GM12865 (cell line): ENCODE data around the gene FUT7.

ENCODE experiments used
- DNase-seq: peaks from one replicate; pipeline ENCODE4 v3.0.0; 2010; ENCODE audit warnings: low read depth
- H3K4me3 ChIP-seq: 2 replicates; pipeline ENCODE4 v1.5.1; 2011; ENCODE audit warnings: mild to moderate bottlenecking, low read depth, low read length, control low read depth
- CTCF ChIP-seq: IDR thresholded peaks from 2 replicates; pipeline ENCODE4 v1.5.1; 2011; ENCODE audit warnings: low read length, control low read depth, low read depth, inconsistent platforms; ENCODE audit not compliant: insufficient read depth; ENCODE audit errors: missing control alignments

FUT7 gene

GRCh38 chr9:137031904-137032640, at the start of gene FUT7:
Gene FUT7, minus strand, starts transcription at chr9:137032088. Its CDS starts 97 bp downstream, at chr9:137031991.
- peak within 1 kb of the TSS; percentile 6 for H3K4me3 ChIP-seq
- peak; percentile 47 for DNase-seq
- TF ChIP-seq CTCF = no peak

- DNase-seq = no peak
- no peak for TF ChIP-seq CTCF
- no peak overlapping the region for H3K4me3 ChIP-seq
Measured at GRCh38 chr9:137080260-137081122, 48.6 kb upstream of the FUT7 start.

GRCh38 chr9:137079401-137079787, 47.5 kb upstream of the FUT7 start:
- DNase-seq = no peak
- no peak for TF ChIP-seq CTCF

GRCh38 chr9:137078701-137079400, 47.0 kb upstream of the FUT7 start:
- no peak for TF ChIP-seq CTCF
- DNase-seq = no peak
- H3K4me3 ChIP-seq = peak overlapping the region; percentile 73

More at GRCh38 chr9:137079401-137079787, 47.5 kb upstream of the FUT7 start:
- H3K4me3 ChIP-seq = no peak overlapping the region

GRCh38 chr9:137077758-137078693, 46.1 kb upstream of the FUT7 start:
- peak; percentile 66 for DNase-seq
- no peak for TF ChIP-seq CTCF
- H3K4me3 ChIP-seq = peak overlapping the region; percentile 73
